Endothelial cell of umbilical vein (primary cell): ENCODE results near the gene MCCD1. TPM values are rescaled to one million over a fixed set of nuclear protein-coding genes. Genes with fewer than 3 reads are reported as not detected.

Source experiments
- BruUV-seq: library from RNA; stranded (reverse); fragments of 400-500 nt; replicated peaks from 2 replicates; lab custom pipeline; 2021; lab: Mats Ljungman, UMichigan
- CTCF ChIA-PET: fragments of 300-600, 350-600 bp; sonication (Branson Sonifier 250); formaldehyde crosslinking; loops from one replicate; lab custom pipeline; 2021; ENCODE audit warnings: antibody characterized with exemption, inconsistent platforms; lab: Charles Lee
- POLR2A ChIA-PET: fragments of 300-600, 350-600 bp; sonication (Branson Sonifier 250); formaldehyde crosslinking; loops from one replicate; lab custom pipeline; 2021; ENCODE audit warnings: antibody characterized with exemption, inconsistent platforms; lab: Charles Lee
- DNase-seq: peaks from one replicate; pipeline ENCODE4 v3.0.0-alpha.2; 2011; ENCODE audit warnings: low read depth, low spot score
- FAIRE-seq: peaks from 2 replicates; lab custom pipeline; 2011; peaks lifted over from hg19 to GRCh38; lab: Jason Lieb, UNC
- H2AFZ ChIP-seq: 2 replicates; pipeline ENCODE4 v1.6.0; 2012; ENCODE audit warnings: low read depth, low read length, control low read depth, inconsistent platforms
- H3K27ac ChIP-seq: 2 replicates; pipeline ENCODE4 v1.5.1; 2011; ENCODE audit warnings: low read depth, mild to moderate bottlenecking, control low read depth, low read length, moderate library complexity; ENCODE audit not compliant: insufficient read depth
- H3K27me3 ChIP-seq, 2 experiments: 2 replicates each; pipeline versions ENCODE4 v1.6.0 to v1.6.1; 2011; ENCODE audit warnings: low read length in 2 of 2, mixed read lengths in 1 of 2; ENCODE audit not compliant: control insufficient read depth in 2 of 2, insufficient read depth in 2 of 2
- H3K36me3 ChIP-seq, 2 experiments: 2 replicates in 1 of 2; 3 replicates in 1 of 2; pipeline ENCODE4 v1.5.1; 2011; ENCODE audit warnings: low read length in 2 of 2, mild to moderate bottlenecking in 1 of 2, moderate library complexity in 1 of 2; ENCODE audit not compliant: control insufficient read depth in 2 of 2, insufficient read depth in 2 of 2; ENCODE audit errors: extremely low read depth in 1 of 2
- H3K4me1 ChIP-seq: 3 replicates; pipeline ENCODE4 v1.5.1; 2011; ENCODE audit warnings: mild to moderate bottlenecking, low read length; ENCODE audit not compliant: control insufficient read depth, insufficient read depth; ENCODE audit errors: extremely low read depth
- H3K4me2 ChIP-seq: 2 replicates; pipeline ENCODE4 v1.6.1; 2011; ENCODE audit warnings: low read length, control low read depth, mixed read lengths; ENCODE audit not compliant: insufficient read depth
- H3K4me3 ChIP-seq, 3 experiments: fragments of 200-600 bp in 1 of 3; sonication (generic), shearing (Covaris generic) in 1 of 3; replicated peaks in 1 of 3; 2 replicates each; pipeline ENCODE4 v1.5.1; 2011 to 2016; ENCODE audit warnings: control low read depth in 3 of 3, low read length in 3 of 3, mild to moderate bottlenecking in 2 of 3, inconsistent platforms in 1 of 3, low read depth in 1 of 3, moderate library complexity in 1 of 3; ENCODE audit not compliant: insufficient read depth in 1 of 3
- H3K79me2 ChIP-seq: 2 replicates; pipeline ENCODE4 v1.6.0; 2012; ENCODE audit warnings: low read length, inconsistent platforms; ENCODE audit not compliant: control insufficient read depth, insufficient read depth
- H3K9ac ChIP-seq: replicated peaks from 2 replicates; pipeline ENCODE3; 2011; ENCODE audit warnings: low read length, control low read depth; ENCODE audit not compliant: insufficient read depth; ENCODE audit errors: extremely low read depth
- H3K9me1 ChIP-seq: replicated peaks from 3 replicates; pipeline ENCODE4 v1.6.0; 2011; ENCODE audit warnings: mild to moderate bottlenecking, low read length; ENCODE audit not compliant: control insufficient read depth, insufficient read depth; ENCODE audit errors: extremely low read depth
- H3K9me3 ChIP-seq: replicated peaks from 2 replicates; pipeline ENCODE4 v1.5.1; 2012; ENCODE audit warnings: low read length, inconsistent platforms; ENCODE audit not compliant: control insufficient read depth, insufficient read depth
- H4K20me1 ChIP-seq: replicated peaks from 2 replicates; pipeline ENCODE3; 2011; ENCODE audit warnings: mild to moderate bottlenecking, low read length; ENCODE audit not compliant: control insufficient read depth, insufficient read depth; ENCODE audit errors: extremely low read depth
- EZH2 ChIP-seq: IDR thresholded peaks from 2 replicates; pipeline ENCODE4 v1.6.1; 2012; ENCODE audit warnings: borderline replicate concordance, low read depth, mild to moderate bottlenecking, moderate library complexity, low read length, inconsistent platforms; ENCODE audit not compliant: severe bottlenecking
- FOS ChIP-seq: IDR thresholded peaks from 2 replicates; pipeline ENCODE4 v1.6.1; 2011; ENCODE audit warnings: mild to moderate bottlenecking, low read length, moderate library complexity, borderline replicate concordance; ENCODE audit not compliant: insufficient read depth
- GATA2 ChIP-seq: IDR thresholded peaks from 2 replicates; pipeline ENCODE4 v1.7.0; 2011; ENCODE audit warnings: low read depth, mild to moderate bottlenecking, moderate library complexity, mixed read lengths, low read length; ENCODE audit not compliant: insufficient read length, insufficient read depth
- JUN ChIP-seq: IDR thresholded peaks from 2 replicates; pipeline ENCODE4 v1.6.1; 2011; ENCODE audit warnings: borderline replicate concordance, low read depth; ENCODE audit not compliant: insufficient read length, insufficient read depth
- MYC ChIP-seq: IDR thresholded peaks from one replicate; pipeline ENCODE4 v1.6.1; 2011; ENCODE audit warnings: mild to moderate bottlenecking, low read depth, low read length
- POLR2A ChIP-seq: IDR thresholded peaks from 2 replicates; pipeline ENCODE4 v1.6.1; 2012; ENCODE audit warnings: low read depth, mild to moderate bottlenecking, control low read depth, low read length
- POLR2AphosphoS5 ChIP-seq: IDR thresholded peaks from 2 replicates; pipeline ENCODE4 v1.6.1; 2012; ENCODE audit warnings: low read depth, mild to moderate bottlenecking, control low read depth, low read length, moderate library complexity; ENCODE audit not compliant: insufficient read depth
- dilution Hi-C: fragments of 300-500 bp; cut with MboI; formaldehyde crosslinking; loops from one replicate; pipeline ENCODE4 v1.15.0; 2019; ENCODE audit warnings: low sequenced_read_pairs; ENCODE audit not compliant: extremely low pct_ligation_motif_present
- intact Hi-C: fragments of 100-400 bp; cut with micrococcal nuclease; formaldehyde crosslinking; loops from one replicate; pipeline ENCODE4 v1.10.0; 2022
- polyA plus RNA-seq, 4 experiments: library from polyadenylated mRNA; depleted of rRNA in 3 of 4; stranded (reverse) in 3 of 4; unstranded in 1 of 4; fragments of >200 nt; gene quantifications; 2 replicates each; pipeline versions ENCODE4 v1.2.1 to v1.2.3, GENCODE V29; 2011 to 2012; ENCODE audit warnings: missing spikeins in 1 of 4
- total RNA-seq: library from RNA; stranded (reverse); gene quantifications from 2 replicates; pipeline ENCODE4 v1.2.3, GENCODE V29; 2021
- TF ChIP-seq, protein P1 (sequence below), 2 donors: IDR thresholded peaks; 1 replicate in 1 of 2; 2 replicates in 1 of 2; pipeline ENCODE4 v1.5.1; 2011; ENCODE audit warnings: low read length in 2 of 2, mild to moderate bottlenecking in 2 of 2, moderate library complexity in 2 of 2, control low read depth in 1 of 2, inconsistent platforms in 1 of 2, low read depth in 1 of 2; ENCODE audit not compliant: insufficient read depth in 1 of 2; ENCODE audit errors: extremely low read depth in 1 of 2
- TF ChIP-seq, protein P2 (sequence below): IDR thresholded peaks from 2 replicates; pipeline ENCODE4 v1.6.1; 2011; ENCODE audit not compliant: insufficient read depth, insufficient read length

MCCD1 gene
- total and polyA plus RNA-seq, 2 donors (not counting 3 experiments of a cell fraction or from before 2014, with no cell fraction given), result not detected

- Histone ChIP-seq H3K36me3 (peaks cover 4 to 6% of the 10 kb centered on the region in 2 experiments), H3K27ac (no peak overlapping the region), H3K9ac (no peak overlapping the region), H3K4me2 (no peak overlapping the region), H3K27me3 (no peaks in the 10 kb centered on the region), H3K79me2 (peaks cover 29% of the 10 kb centered on the region), H3K9me1 (no peaks in the 10 kb centered on the region), H3K4me1 (peaks cover 28% of the 10 kb centered on the region), H4K20me1 (peaks cover 3% of the 10 kb centered on the region), H2AFZ (no peak overlapping the region), H3K4me3 (no peak overlapping the region), H3K9me3 (no peaks in the 10 kb centered on the region)
- FAIRE-seq (no peak), DNase-seq (no peak)
- dilution Hi-C loops, result no loop called here
- intact Hi-C loops, result loop anchor here (5.0 to 10.0 kb wide), 3 partner anchors 142 to 228 kb away; partner anchors contain the start of genes CLIC1 and MICA
- ChIA-PET CTCF (interaction anchor here (31.0 kb wide), 1 partner anchor 44 kb away, joined by 1517 read pairs; the partner anchor contains the start of genes LST1, LTB, NCR3 and TNF), POLR2A (no interaction called here)
- BruUV-seq, result no TSS peak
- TF ChIP-seq, protein P1, sequence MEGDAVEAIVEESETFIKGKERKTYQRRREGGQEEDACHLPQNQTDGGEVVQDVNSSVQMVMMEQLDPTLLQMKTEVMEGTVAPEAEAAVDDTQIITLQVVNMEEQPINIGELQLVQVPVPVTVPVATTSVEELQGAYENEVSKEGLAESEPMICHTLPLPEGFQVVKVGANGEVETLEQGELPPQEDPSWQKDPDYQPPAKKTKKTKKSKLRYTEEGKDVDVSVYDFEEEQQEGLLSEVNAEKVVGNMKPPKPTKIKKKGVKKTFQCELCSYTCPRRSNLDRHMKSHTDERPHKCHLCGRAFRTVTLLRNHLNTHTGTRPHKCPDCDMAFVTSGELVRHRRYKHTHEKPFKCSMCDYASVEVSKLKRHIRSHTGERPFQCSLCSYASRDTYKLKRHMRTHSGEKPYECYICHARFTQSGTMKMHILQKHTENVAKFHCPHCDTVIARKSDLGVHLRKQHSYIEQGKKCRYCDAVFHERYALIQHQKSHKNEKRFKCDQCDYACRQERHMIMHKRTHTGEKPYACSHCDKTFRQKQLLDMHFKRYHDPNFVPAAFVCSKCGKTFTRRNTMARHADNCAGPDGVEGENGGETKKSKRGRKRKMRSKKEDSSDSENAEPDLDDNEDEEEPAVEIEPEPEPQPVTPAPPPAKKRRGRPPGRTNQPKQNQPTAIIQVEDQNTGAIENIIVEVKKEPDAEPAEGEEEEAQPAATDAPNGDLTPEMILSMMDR (IDR thresholded peaks at IDR 0.05; ENCODE audit: extremely low read depth in 1 of 2, insufficient read depth in 1 of 2, low read depth in 1 of 2, low read length in 2 of 2), result no peak
- TF ChIP-seq POLR2A, result no peak
- TF ChIP-seq GATA2, result no peak
- no peak for TF ChIP-seq JUN
- TF ChIP-seq MYC, result no peak
- no peak for TF ChIP-seq POLR2AphosphoS5
- TF ChIP-seq FOS, result no peak
- TF ChIP-seq EZH2, result no peak
- TF ChIP-seq, protein P2, sequence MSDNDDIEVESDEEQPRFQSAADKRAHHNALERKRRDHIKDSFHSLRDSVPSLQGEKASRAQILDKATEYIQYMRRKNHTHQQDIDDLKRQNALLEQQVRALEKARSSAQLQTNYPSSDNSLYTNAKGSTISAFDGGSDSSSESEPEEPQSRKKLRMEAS, result no peak
These were observed 15.9 kb downstream of the MCCD1 start for GRCh38 chr6:31544676-31545075.
